Karpas-422 (cell line): Measurements from ENCODE around the gene GMNN. TPM values are rescaled to one million over a fixed set of nuclear protein-coding genes. Genes with fewer than 3 reads are reported as not detected.

Source experiments
- DNase-seq: peaks from one replicate; pipeline ENCODE4 v3.0.0-alpha.2; 2015
- H2AFZ ChIP-seq: fragments of 200-600 bp; sonication (generic); 2 replicates; pipeline ENCODE4 v1.6.1; 2014; ENCODE audit warnings: antibody characterized with exemption, low read length, mixed read lengths
- H3K27ac ChIP-seq: fragments of 200-600 bp; sonication (generic); 2 replicates; pipeline ENCODE4 v1.5.1; 2014; ENCODE audit warnings: mild to moderate bottlenecking, low read length, moderate library complexity
- H3K27me3 ChIP-seq: fragments of 200-600 bp; sonication (generic); 2 replicates; pipeline ENCODE4 v1.6.1; 2014; ENCODE audit warnings: low read length, mixed read lengths
- H3K36me3 ChIP-seq: fragments of 200-600 bp; sonication (generic); 2 replicates; pipeline ENCODE4 v1.6.1; 2014; ENCODE audit warnings: low read length, mixed read lengths; ENCODE audit not compliant: insufficient read depth
- H3K4me1 ChIP-seq: fragments of 200-600 bp; sonication (generic); 2 replicates; pipeline ENCODE4 v1.6.1; 2014; ENCODE audit warnings: mild to moderate bottlenecking, low read length, mixed read lengths
- H3K4me2 ChIP-seq: fragments of 200-600 bp; sonication (generic); 2 replicates; pipeline ENCODE4 v1.6.1; 2014; ENCODE audit warnings: low read length, low read depth, mild to moderate bottlenecking; ENCODE audit not compliant: poor library complexity, severe bottlenecking
- H3K4me3 ChIP-seq: fragments of 200-600 bp; sonication (generic); 2 replicates; pipeline ENCODE4 v1.5.1; 2014; ENCODE audit warnings: mild to moderate bottlenecking, antibody characterized with exemption, low read length, mixed read lengths
- H3K79me2 ChIP-seq: fragments of 200-600 bp; sonication (generic); 2 replicates; pipeline ENCODE4 v1.6.1; 2014; ENCODE audit warnings: mild to moderate bottlenecking, low read length, mixed read lengths
- H3K9ac ChIP-seq: fragments of 200-600 bp; sonication (generic); 2 replicates; pipeline ENCODE4 v1.6.0; 2014; ENCODE audit warnings: low read length
- H3K9me2 ChIP-seq: fragments of 200-600 bp; sonication (generic), shearing (Covaris generic); replicated peaks from 2 replicates; pipeline ENCODE4 v1.6.0; 2014; ENCODE audit warnings: mild to moderate bottlenecking, low read length, moderate library complexity; ENCODE audit not compliant: insufficient read depth
- H3K9me3 ChIP-seq: fragments of 300-700, 200-600 bp; sonication (generic); 2 replicates; pipeline ENCODE4 v1.6.1; 2014; ENCODE audit warnings: low read length, mixed read lengths
- H4K20me1 ChIP-seq: fragments of 200-600 bp; sonication (generic); 2 replicates; pipeline ENCODE4 v1.6.1; 2014; ENCODE audit warnings: mild to moderate bottlenecking, antibody characterized with exemption, low read length, low read depth; ENCODE audit not compliant: insufficient read depth
- total RNA-seq: library from RNA; depleted of rRNA; stranded (reverse); fragments of >200 nt; shearing (Covaris generic); gene quantifications from 2 replicates; pipeline ENCODE4 v1.2.3, GENCODE V29; 2014; ENCODE audit warnings: low replicate concordance; rRNA removed

The GMNN gene
- total RNA-seq, 1 experiment from 2014 or later: 29.6 TPM

GRCh38 chr6:24833711-24834386 is 59.1 kb downstream of the GMNN start:
- Histone ChIP-seq H3K4me2 (no peak overlapping the region), H3K79me2 (no peaks in the 10 kb centered on the region), H3K36me3 (peaks cover 71% of the 10 kb centered on the region; the same call in 1 of the 2 replicates), H3K9me2 (no peaks in the 10 kb centered on the region), H2AFZ (no peak overlapping the region), H3K9ac (no peak overlapping the region), H3K27ac (no peak overlapping the region), H3K4me1 (no peaks in the 10 kb centered on the region), H4K20me1 (no peaks in the 10 kb centered on the region), H3K9me3 (no peaks in the 10 kb centered on the region), H3K27me3 (no peaks in the 10 kb centered on the region), H3K4me3 (no peak overlapping the region)
- DNase-seq: no peak

Other genes with a start within 250 kb of the GMNN start
- gene KIAA0319, start 128.7 kb upstream of the GMNN start, total RNA-seq: 0.45 and 0.51 TPM in 2 replicates
- gene TDP2, start 108.0 kb upstream of the GMNN start, total RNA-seq: 30.1 and 49.3 TPM in 2 replicates
- 9.4 and 15.7 TPM in 2 replicates for gene ACOT13, start 107.9 kb upstream of the GMNN start, total RNA-seq
- 49.7 and 123 TPM in 2 replicates for gene C6orf62, start 55.8 kb upstream of the GMNN start, total RNA-seq
- not detected in 2 replicates for gene ARMH2, start 24.0 kb downstream of the GMNN start, total RNA-seq
- 72.1 and 73.8 TPM in 2 replicates for gene RIPOR2, start 161.0 kb downstream of the GMNN start, total RNA-seq